ENCODE measurements around the gene KIF26B.
A peak's percentile ranks its signal among the peaks of the same experiment; 100 is the strongest.
"Not testable (repeated sequence)": the region's sequence is repeated elsewhere in the genome, so short reads cannot be mapped to it uniquely, and the experiment has no call there.

KIF26B gene

GRCh38 chr1:245311887-245312536 is 157.2 kb downstream of the KIF26B start:
- ATAC-seq (no peak), DNase-seq (ENCODE audit: low spot score in 2 of 2) (no peak)
- H3K9me3 Mint-ChIP-seq, result no peaks in the 10 kb centered on the region
- H3K36me3 Mint-ChIP-seq, result no peaks in the 10 kb centered on the region
- H3K4me3 Mint-ChIP-seq, result no peak overlapping the region
- H3K27ac Mint-ChIP-seq, result no peak overlapping the region
- peaks cover 12% of the 10 kb centered on the region for H3K4me1 Mint-ChIP-seq

DNA sequence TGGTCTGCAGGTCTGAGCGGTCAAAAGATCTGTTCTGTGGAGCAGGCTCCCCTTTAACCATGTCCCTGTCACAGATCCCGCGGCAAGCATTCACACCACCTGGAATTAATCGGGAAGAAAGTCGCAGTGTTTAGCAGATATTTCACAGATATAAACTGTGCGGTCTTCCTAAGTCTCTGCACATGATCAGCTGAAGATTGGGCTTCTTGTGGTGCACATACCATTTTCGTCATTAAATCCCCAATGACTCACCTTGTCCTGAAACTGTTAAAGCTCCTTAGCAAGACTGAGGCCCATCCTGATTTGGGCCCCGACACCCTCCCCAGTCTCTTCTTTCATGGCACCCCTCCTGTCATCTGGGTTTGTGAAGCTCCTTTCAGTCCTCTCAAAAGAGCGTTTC is 158.8 kb downstream of the KIF26B start:
- DNase-seq (ENCODE audit: low spot score in 2 of 2) (no peak), ATAC-seq (no peak)
- Mint-ChIP-seq H3K4me1 (peaks cover 12% of the 10 kb centered on the region), H3K36me3 (no peaks in the 10 kb centered on the region), H3K27ac (no peak overlapping the region), H3K9me3 (no peaks in the 10 kb centered on the region), H3K4me3 (no peak overlapping the region)

DNA sequence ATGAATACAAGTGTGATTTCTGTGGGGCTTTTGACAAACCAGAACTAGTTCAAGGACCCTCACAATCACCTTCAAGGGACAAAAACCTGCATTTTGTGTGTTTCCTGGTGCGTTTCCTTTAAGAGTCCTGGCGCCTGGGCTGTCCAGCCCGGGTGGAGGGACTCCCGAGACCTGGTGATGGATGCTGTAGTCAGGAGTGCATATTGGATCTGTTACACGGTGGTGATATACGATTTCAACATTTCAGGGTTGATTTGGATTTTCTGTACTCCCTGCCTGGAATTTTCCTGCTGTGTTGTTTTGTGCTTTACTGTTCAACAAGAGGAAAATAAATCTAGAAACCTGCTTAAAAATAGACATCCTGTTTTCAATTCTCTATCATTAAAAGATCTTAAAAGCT is 162.0 kb downstream of the KIF26B start:
- Mint-ChIP-seq H3K4me3 (no peak overlapping the region), H3K36me3 (no peaks in the 10 kb centered on the region), H3K27ac (no peak overlapping the region), H3K4me1 (no peaks in the 10 kb centered on the region), H3K9me3 (no peaks in the 10 kb centered on the region)
- ATAC-seq (no peak), DNase-seq (ENCODE audit: low spot score in 2 of 2) (no peak)

DNA sequence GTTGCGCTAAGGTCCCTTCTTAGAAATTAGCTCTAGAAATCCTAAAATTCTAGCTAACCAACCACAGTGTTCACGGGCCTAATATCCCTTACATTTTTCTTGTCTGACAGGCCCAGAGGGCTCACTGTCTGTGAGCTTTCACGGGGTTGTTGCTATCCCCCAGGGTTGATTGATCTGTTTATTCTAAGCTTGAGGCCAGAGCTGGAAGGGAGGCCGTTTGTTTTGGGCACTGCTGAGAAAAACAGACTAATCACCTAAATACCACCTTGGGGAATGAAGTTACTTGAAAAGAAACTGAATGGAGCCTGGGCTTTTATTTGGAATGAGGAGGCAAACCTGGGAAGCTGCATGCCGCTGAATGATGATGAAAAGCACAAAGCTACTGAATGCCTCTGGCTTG is 162.4 kb downstream of the KIF26B start:
- Mint-ChIP-seq H3K36me3 (no peaks in the 10 kb centered on the region), H3K27ac (no peak overlapping the region)

GRCh38 chr1:245319094-245319493 is 164.3 kb downstream of the KIF26B start:
- Mint-ChIP-seq H3K27ac (no peak overlapping the region), H3K36me3 (no peaks in the 10 kb centered on the region), H3K4me1 (no peaks in the 10 kb centered on the region), H3K9me3 (no peaks in the 10 kb centered on the region), H3K4me3 (no peak overlapping the region)
- DNase-seq (ENCODE audit: low spot score in 2 of 2), result no peak
- ATAC-seq, result no peak

More for the DNA sequence above, 162.4 kb downstream of the KIF26B start:
- no peaks in the 10 kb centered on the region for H3K9me3 Mint-ChIP-seq
- no peak for DNase-seq (ENCODE audit: low spot score in 2 of 2)
- H3K4me1 Mint-ChIP-seq, result no peaks in the 10 kb centered on the region
- H3K4me3 Mint-ChIP-seq, result no peak overlapping the region
- ATAC-seq, result no peak

- no peak overlapping the region for H3K27ac Mint-ChIP-seq
- ATAC-seq (no peak), DNase-seq (ENCODE audit: low spot score in 2 of 2) (no peak)
- no peak overlapping the region for H3K4me3 Mint-ChIP-seq
- no peaks in the 10 kb centered on the region for H3K4me1 Mint-ChIP-seq
- H3K9me3 Mint-ChIP-seq, result no peaks in the 10 kb centered on the region
- no peaks in the 10 kb centered on the region for H3K36me3 Mint-ChIP-seq
Observed at GRCh38 chr1:245322673-245323072, 167.9 kb downstream of the KIF26B start.

DNA sequence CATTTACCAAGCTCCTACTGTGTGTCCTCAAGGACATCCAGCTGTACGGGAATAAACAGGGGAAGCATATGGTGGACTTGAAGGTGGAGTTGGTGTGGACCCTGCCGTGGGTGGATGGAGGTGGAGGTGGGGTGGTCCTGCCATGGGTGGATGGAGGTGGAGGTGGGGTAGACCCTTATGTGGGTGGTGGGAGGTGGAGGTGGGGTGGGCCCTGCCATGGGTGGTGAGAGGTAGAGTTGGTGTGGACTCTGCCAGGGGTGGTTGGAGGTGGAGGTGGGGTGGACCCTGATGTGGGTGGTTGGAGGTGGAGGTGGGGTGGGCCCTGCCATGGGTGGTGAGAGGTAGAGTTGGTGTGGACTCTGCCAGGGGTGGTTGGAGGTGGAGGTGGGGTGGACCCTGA is 169.0 kb downstream of the KIF26B start:
- not testable (repeated sequence) for DNase-seq (ENCODE audit: low spot score in 2 of 2); H3K9me3 Mint-ChIP-seq; ATAC-seq; H3K4me3 Mint-ChIP-seq; H3K4me1 Mint-ChIP-seq; H3K36me3 Mint-ChIP-seq; H3K27ac Mint-ChIP-seq

DNA sequence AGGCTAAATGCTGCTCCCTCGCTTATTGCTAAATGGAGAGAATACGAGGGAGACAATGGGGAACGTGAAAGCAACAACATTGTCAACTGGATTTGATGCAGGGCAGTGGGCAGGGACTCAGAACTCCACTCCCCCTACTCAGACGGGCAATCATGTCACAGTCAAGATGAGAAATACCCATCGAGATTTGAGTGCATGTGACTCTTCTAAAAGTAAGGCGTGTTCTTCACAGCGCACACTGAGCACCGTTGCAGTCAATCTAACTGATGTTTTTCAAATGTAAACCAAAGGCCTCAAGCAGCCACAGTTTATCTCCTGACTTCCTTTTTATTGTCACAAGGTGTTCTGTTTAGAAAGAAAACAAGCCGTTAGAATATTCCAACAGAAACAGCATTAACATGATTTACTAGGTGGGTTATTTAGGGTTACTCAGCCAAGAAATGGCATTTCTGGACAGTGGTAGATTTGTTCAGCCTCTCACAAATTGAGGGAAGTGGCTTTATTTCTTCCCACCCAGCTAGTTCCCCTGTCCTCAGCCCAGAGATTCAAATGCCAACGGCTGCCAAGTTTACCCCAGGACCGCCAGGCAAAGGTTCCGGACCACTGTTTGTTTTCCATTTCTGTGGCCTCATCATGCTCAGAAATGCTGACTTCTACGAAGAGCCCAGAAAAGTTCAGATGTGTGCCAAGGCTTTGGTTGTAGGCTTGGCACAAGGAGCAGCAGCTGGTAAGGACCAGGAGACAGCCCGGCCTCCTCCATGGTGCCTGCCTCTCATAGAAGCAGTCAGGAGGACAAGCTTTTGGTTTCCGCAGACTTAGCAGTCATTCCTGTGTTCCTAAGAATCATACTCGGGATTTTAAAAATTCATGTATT is 171.4 kb downstream of the KIF26B start:
- H3K27ac Mint-ChIP-seq, result no peak overlapping the region
- ATAC-seq, result no peak

GRCh38 chr1:245327360-245327759 is 172.6 kb downstream of the KIF26B start:
- Mint-ChIP-seq H3K4me1 (no peaks in the 10 kb centered on the region), H3K36me3 (no peaks in the 10 kb centered on the region), H3K4me3 (no peak overlapping the region), H3K27ac (no peak overlapping the region), H3K9me3 (no peaks in the 10 kb centered on the region)
- ATAC-seq, result no peak
- DNase-seq (ENCODE audit: low spot score in 2 of 2), result no peak

More for the DNA sequence above, 171.4 kb downstream of the KIF26B start:
- no peaks in the 10 kb centered on the region for H3K36me3 Mint-ChIP-seq
- no peaks in the 10 kb centered on the region for H3K4me1 Mint-ChIP-seq
- no peak overlapping the region for H3K4me3 Mint-ChIP-seq
- H3K9me3 Mint-ChIP-seq, result no peaks in the 10 kb centered on the region
- no peak for DNase-seq (ENCODE audit: low spot score in 2 of 2)

DNA sequence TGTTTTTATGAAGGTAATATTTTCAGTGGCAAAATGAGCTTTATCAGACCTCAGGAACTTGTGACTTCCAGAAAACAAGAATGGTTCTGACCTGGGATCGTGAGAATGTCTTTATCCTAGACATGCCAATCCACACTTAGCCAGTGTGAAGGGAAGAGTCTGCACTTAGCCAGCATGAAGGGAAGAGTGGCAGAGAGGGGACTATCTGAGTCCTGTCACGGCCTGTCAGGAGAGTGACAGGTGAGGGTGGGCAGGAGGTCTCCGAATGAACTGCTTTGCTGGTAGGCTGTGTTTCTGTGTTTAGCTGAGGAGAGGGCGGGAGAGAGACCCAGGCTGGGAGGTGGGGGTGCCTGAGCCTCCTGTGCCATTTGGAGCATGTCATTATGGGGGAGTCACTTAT is 173.1 kb downstream of the KIF26B start:
- Mint-ChIP-seq H3K4me1 (no peaks in the 10 kb centered on the region), H3K4me3 (no peak overlapping the region), H3K9me3 (no peaks in the 10 kb centered on the region), H3K36me3 (no peaks in the 10 kb centered on the region), H3K27ac (no peak overlapping the region)
- ATAC-seq (no peak), DNase-seq (ENCODE audit: low spot score in 2 of 2) (no peak)

GRCh38 chr1:245330951-245331350 is 176.2 kb downstream of the KIF26B start:
- Mint-ChIP-seq H3K9me3 (no peaks in the 10 kb centered on the region), H3K27ac (no peak overlapping the region), H3K4me3 (no peak overlapping the region), H3K36me3 (no peaks in the 10 kb centered on the region), H3K4me1 (no peaks in the 10 kb centered on the region)
- DNase-seq (ENCODE audit: low spot score in 2 of 2) (no peak), ATAC-seq (no peak)

DNA sequence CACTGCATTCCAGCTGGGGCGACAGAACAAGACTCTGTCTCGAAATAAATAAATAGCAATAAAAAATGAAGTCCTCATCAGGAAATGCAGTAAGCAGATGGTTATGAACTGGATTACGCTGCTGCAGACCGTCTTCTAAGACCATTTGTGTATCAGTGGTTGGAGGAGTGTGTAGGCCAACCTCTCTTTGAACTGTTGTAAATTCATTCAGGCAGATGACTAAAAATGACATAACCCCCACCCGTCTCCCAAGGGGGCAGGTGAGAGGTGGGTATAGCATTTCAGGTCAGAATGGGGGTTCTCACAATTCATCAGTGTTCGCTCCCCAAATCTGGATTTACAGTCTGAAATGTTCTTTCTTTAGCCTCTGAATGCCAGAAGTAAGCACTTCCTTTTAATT is 177.3 kb downstream of the KIF26B start:
- DNase-seq (ENCODE audit: low spot score in 2 of 2) (no peak), ATAC-seq (peak; percentile 29)
- Mint-ChIP-seq H3K4me1 (no peaks in the 10 kb centered on the region), H3K4me3 (no peak overlapping the region), H3K27ac (no peak overlapping the region), H3K9me3 (no peaks in the 10 kb centered on the region), H3K36me3 (no peaks in the 10 kb centered on the region)

DNA sequence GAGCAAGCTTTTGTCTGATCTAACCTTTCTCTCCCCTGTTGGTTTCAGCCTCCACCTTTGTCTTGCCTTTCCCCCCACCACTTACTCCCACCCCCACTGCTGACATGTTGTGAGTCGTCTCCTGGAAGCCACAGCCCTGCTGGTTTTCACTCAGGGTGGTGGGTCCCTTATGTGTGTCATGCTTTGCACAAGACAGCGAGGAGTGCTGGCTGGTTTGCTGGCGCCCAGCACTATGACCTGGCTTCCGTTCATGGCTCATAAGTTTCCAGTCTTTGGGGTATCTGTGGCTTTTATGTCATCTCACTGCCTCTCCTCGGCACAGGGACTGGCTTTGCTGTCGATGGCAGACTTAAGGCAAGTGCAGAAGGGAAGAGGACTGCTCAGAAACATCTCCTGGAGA is 177.7 kb downstream of the KIF26B start:
- H3K4me1 Mint-ChIP-seq, result no peaks in the 10 kb centered on the region
- no peak for DNase-seq (ENCODE audit: low spot score in 2 of 2)
- H3K4me3 Mint-ChIP-seq, result no peak overlapping the region
- H3K9me3 Mint-ChIP-seq, result no peaks in the 10 kb centered on the region
- H3K36me3 Mint-ChIP-seq, result no peaks in the 10 kb centered on the region
- ATAC-seq, result peak; percentile 81
- no peak overlapping the region for H3K27ac Mint-ChIP-seq

- Mint-ChIP-seq H3K27ac (no peak overlapping the region), H3K4me1 (no peaks in the 10 kb centered on the region), H3K36me3 (no peaks in the 10 kb centered on the region), H3K4me3 (no peak overlapping the region), H3K9me3 (no peaks in the 10 kb centered on the region)
- ATAC-seq, result no peak
- DNase-seq (ENCODE audit: low spot score in 2 of 2), result no peak
Observed at GRCh38 chr1:245334235-245334634, 179.4 kb downstream of the KIF26B start.

DNA sequence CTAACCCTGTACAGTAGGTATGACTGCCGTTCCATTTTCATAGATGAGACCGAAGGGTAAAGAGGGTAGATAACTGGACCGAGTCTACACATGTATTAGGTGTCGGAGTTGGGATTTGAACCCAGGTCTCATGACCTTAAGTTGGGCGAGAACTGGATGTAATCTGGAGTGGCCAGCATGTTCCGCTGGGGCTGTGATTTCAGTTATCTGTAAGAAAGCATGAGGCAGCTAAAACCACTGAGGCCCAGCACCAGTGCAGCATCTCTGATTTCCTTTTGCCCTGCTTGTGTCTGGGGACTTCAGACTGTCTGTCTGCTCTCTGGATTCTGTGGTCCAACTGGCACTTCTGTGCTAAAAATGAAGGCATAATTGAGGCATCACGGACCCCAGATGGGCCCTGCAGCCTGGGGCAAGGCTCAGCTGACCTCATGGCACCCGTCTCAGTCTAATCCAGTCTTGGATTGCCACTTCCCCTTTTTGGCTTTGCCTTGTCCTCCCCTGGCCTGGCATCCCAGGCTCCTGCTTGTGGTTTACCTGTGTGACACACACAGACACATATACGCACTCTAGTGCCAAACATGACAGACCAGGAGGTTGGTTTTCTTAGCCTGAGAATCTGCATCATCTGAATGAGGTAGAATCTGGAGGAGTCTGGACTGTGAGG is 180.2 kb downstream of the KIF26B start:
- Mint-ChIP-seq H3K4me3 (no peak overlapping the region), H3K9me3 (no peaks in the 10 kb centered on the region), H3K36me3 (no peaks in the 10 kb centered on the region), H3K27ac (no peak overlapping the region), H3K4me1 (no peaks in the 10 kb centered on the region)
- ATAC-seq, result no peak
- DNase-seq (ENCODE audit: low spot score in 2 of 2), result no peak

DNA sequence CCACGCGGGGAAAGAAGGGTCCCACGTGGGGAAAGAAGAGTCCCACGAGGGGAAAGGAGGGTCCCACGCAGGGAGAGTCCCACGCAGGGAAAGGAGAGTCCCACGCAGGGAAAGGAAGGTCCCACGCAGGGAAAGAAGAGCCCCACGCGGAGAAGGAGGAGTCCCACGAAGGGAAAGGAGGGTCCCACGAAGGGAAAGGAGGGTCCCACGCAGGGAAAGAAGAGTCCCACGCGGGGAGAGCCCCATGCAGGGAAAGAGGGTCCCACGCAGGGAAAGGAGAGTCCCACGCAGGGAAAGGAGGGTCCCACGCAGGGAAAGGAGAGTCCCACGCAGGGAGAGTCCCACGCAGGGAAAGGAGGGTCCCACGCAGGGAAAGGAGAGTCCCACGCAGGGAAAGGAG is 180.9 kb downstream of the KIF26B start:
- not testable (repeated sequence) for H3K27ac Mint-ChIP-seq; DNase-seq (ENCODE audit: low spot score in 2 of 2); H3K36me3 Mint-ChIP-seq; H3K4me1 Mint-ChIP-seq; H3K4me3 Mint-ChIP-seq; ATAC-seq; H3K9me3 Mint-ChIP-seq
